Osteocyte (in vitro differentiated cells): Measurements from ENCODE around the gene C10orf53. TPM values are rescaled to one million over a fixed set of nuclear protein-coding genes. Genes with fewer than 3 reads are reported as not detected.

ENCODE experiments used
- DNase-seq: peaks from one replicate; pipeline ENCODE4 v3.0.0; 2021; ENCODE audit warnings: mixed read lengths; ENCODE audit not compliant: unreplicated experiment; ENCODE audit errors: extremely low spot score
- H3K27ac Mint-ChIP-seq: one replicate; pipeline ENCODE4 v1.8.0; 2021; ENCODE audit warnings: mild to moderate bottlenecking, mixed read lengths; ENCODE audit not compliant: unreplicated experiment
- H3K27me3 Mint-ChIP-seq: one replicate; pipeline ENCODE4 v1.8.0; 2021; ENCODE audit warnings: mixed read lengths; ENCODE audit not compliant: unreplicated experiment
- H3K36me3 Mint-ChIP-seq: one replicate; pipeline ENCODE4 v1.8.0; 2021; ENCODE audit warnings: mixed read lengths; ENCODE audit not compliant: unreplicated experiment
- H3K4me1 Mint-ChIP-seq: one replicate; pipeline ENCODE4 v1.8.0; 2021; ENCODE audit warnings: mixed read lengths; ENCODE audit not compliant: unreplicated experiment
- H3K4me3 Mint-ChIP-seq: one replicate; pipeline ENCODE4 v1.8.0; 2021; ENCODE audit warnings: mild to moderate bottlenecking, moderate library complexity, mixed read lengths; ENCODE audit not compliant: unreplicated experiment
- H3K9me3 Mint-ChIP-seq: one replicate; pipeline ENCODE4 v1.8.0; 2021; ENCODE audit warnings: mixed read lengths; ENCODE audit not compliant: unreplicated experiment
- total RNA-seq: library from RNA; stranded (reverse); gene quantifications from 2 replicates; pipeline ENCODE4 v1.2.1, GENCODE V29; 2021
- TF ChIP-seq, protein P1 (sequence below): fragments of 200-600 bp; sonication (generic); IDR thresholded peaks from 2 replicates; pipeline ENCODE4 v1.5.0; 2021; ENCODE audit warnings: antibody characterized with exemption, mild to moderate bottlenecking, moderate library complexity

The C10orf53 gene
- total RNA-seq, 1 donor from 2014 or later, result not detected

- Mint-ChIP-seq H3K27me3 (peaks cover 46% of the 10 kb centered on the region), H3K36me3 (no peaks in the 10 kb centered on the region), H3K4me1 (no peaks in the 10 kb centered on the region), H3K4me3 (no peak overlapping the region), H3K9me3 (no peaks in the 10 kb centered on the region), H3K27ac (no peak overlapping the region)
- TF ChIP-seq, protein P1, sequence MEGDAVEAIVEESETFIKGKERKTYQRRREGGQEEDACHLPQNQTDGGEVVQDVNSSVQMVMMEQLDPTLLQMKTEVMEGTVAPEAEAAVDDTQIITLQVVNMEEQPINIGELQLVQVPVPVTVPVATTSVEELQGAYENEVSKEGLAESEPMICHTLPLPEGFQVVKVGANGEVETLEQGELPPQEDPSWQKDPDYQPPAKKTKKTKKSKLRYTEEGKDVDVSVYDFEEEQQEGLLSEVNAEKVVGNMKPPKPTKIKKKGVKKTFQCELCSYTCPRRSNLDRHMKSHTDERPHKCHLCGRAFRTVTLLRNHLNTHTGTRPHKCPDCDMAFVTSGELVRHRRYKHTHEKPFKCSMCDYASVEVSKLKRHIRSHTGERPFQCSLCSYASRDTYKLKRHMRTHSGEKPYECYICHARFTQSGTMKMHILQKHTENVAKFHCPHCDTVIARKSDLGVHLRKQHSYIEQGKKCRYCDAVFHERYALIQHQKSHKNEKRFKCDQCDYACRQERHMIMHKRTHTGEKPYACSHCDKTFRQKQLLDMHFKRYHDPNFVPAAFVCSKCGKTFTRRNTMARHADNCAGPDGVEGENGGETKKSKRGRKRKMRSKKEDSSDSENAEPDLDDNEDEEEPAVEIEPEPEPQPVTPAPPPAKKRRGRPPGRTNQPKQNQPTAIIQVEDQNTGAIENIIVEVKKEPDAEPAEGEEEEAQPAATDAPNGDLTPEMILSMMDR, result no peak
- peak; percentile 66 for DNase-seq
Observed at GRCh38 chr10:49634069-49634660, 45.3 kb upstream of the C10orf53 start.

- Mint-ChIP-seq H3K9me3 (no peaks in the 10 kb centered on the region), H3K27me3 (peaks cover 42% of the 10 kb centered on the region), H3K4me3 (no peak overlapping the region), H3K4me1 (no peaks in the 10 kb centered on the region), H3K36me3 (no peaks in the 10 kb centered on the region), H3K27ac (no peak overlapping the region)
- no peak for DNase-seq
- TF ChIP-seq, protein P1, result no peak
Observed at GRCh38 chr10:49642311-49642710, 37.1 kb upstream of the C10orf53 start.

DNA sequence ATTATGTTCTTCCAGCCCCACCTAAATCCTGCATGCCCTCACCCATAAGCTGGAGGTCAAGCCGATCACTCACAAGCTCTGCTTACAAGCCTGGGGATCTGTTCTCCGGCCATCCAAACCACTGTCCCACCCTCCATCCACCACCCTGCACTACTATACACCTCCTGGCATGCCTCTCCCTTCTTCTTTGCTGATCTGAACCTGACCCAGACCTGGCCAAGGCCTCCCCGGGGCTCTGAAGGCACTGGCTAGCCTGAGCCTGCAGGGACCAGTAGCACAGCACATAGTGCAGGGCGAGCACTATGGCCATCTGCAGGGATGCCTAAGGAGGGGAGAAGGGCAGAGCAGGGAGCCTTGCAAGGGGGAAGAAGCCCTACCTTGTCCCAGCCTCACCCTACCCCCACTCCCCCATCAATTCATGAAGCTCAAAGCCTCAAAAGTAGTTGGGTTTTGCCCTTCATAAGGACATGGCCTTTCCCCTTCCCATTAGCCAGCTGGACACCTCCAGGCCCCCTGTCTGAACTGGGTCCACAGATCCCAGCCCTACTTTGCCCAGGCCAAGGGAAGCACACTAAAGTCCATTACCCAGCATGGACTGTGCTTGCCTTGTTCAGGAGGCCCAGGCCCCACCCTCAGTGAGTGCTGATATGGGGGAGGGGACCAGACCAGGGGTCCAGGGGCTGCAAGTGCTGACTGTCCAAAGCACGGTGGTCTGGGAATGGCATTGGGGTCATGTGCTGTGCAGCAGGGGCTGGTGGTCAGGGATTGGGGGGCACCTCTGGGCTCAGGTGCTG, 36.0 kb upstream of the C10orf53 start:
- H3K36me3 Mint-ChIP-seq, result no peaks in the 10 kb centered on the region
- no peak for DNase-seq
- TF ChIP-seq, protein P1, result no peak
- peaks cover 35% of the 10 kb centered on the region for H3K27me3 Mint-ChIP-seq
- H3K4me3 Mint-ChIP-seq, result no peak overlapping the region
- H3K27ac Mint-ChIP-seq, result no peak overlapping the region
- H3K9me3 Mint-ChIP-seq, result no peaks in the 10 kb centered on the region
- no peaks in the 10 kb centered on the region for H3K4me1 Mint-ChIP-seq

- no peak for DNase-seq
- Mint-ChIP-seq H3K27me3 (peaks cover 31% of the 10 kb centered on the region), H3K27ac (no peak overlapping the region), H3K36me3 (no peaks in the 10 kb centered on the region), H3K4me1 (peaks cover under 1% of the 10 kb centered on the region), H3K4me3 (no peak overlapping the region), H3K9me3 (no peaks in the 10 kb centered on the region)
- TF ChIP-seq, protein P1, result no peak
Observed at GRCh38 chr10:49644035-49644646, 35.3 kb upstream of the C10orf53 start.

DNA sequence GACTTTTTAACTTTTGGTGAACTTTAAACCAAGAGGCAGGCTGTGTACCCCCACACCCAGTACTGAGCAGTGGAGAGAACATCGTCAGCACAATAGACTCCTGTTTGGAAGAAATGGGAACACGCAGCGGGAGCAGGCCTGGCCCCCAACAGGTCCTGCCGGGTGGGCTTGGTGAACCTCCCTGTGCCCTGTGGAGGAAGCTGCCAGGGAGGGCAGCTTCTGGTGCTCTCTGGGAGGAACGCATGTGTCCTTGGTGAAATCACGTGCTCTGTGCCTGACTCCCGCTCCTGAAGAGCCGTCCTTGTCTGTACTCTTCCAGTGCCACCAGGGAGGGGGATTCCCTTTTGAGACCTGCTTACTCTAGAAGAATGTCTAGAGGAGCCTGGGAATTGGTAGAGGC, 34.0 kb upstream of the C10orf53 start:
- no peak overlapping the region for H3K4me3 Mint-ChIP-seq
- DNase-seq, result peak; percentile 78

More for the DNA sequence above, 34.0 kb upstream of the C10orf53 start:
- TF ChIP-seq, protein P1, result no peak
- Mint-ChIP-seq H3K36me3 (no peaks in the 10 kb centered on the region), H3K4me1 (peaks cover 5% of the 10 kb centered on the region), H3K27me3 (peaks cover 26% of the 10 kb centered on the region), H3K27ac (no peak overlapping the region), H3K9me3 (no peaks in the 10 kb centered on the region)
